Left renal pelvis (tissue), 4 donors: Measurements from ENCODE around the gene MRPL20. TPM values are rescaled to one million over a fixed set of nuclear protein-coding genes. Genes with fewer than 3 reads are reported as not detected.
"Not testable (repeated sequence)": the region's sequence is repeated elsewhere in the genome, so short reads cannot be mapped to it uniquely, and the experiment has no call there.

Experiments
- DNase-seq, 4 donors: peaks; one replicate each; pipeline ENCODE4 v3.0.0-alpha.2; 2013; ENCODE audit warnings: low read depth in 4 of 4, low spot score in 3 of 4
- polyA plus RNA-seq, 4 donors: library from polyadenylated mRNA; unstranded; fragments of 120-200 nt; gene quantifications; one replicate each; pipeline ENCODE4 v1.2.1, GENCODE V29; 2013; ENCODE audit not compliant: insufficient read length in 4 of 4

MRPL20 gene
- polyA plus RNA-seq, 4 donors: 89.3 to 155 (median 113) TPM

DNA sequence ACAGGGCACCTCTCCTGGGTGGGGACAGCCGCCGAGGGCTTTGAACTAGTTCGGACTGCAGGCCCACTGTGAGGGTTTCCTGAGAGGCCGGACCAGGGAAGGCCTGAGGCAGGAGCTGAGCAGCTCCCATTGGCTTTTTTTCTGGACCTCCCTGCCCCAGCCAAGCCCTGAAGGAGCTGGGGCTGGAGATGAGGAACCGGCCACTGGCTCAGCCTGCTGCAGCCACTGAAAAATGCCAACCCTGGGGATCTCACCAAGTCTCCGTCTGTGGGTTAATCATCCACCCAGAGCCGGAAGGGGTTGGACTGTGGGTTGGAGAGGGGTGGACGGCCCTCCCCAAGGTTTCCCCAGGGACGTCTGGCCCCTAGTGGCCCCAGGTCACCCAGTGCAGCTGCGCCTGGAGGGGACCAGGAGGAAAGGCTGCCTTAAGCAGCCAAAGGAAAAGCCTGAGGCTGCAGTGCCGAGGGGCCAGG, 30.8 kb upstream of the MRPL20 start:
- DNase-seq: no peak

DNA sequence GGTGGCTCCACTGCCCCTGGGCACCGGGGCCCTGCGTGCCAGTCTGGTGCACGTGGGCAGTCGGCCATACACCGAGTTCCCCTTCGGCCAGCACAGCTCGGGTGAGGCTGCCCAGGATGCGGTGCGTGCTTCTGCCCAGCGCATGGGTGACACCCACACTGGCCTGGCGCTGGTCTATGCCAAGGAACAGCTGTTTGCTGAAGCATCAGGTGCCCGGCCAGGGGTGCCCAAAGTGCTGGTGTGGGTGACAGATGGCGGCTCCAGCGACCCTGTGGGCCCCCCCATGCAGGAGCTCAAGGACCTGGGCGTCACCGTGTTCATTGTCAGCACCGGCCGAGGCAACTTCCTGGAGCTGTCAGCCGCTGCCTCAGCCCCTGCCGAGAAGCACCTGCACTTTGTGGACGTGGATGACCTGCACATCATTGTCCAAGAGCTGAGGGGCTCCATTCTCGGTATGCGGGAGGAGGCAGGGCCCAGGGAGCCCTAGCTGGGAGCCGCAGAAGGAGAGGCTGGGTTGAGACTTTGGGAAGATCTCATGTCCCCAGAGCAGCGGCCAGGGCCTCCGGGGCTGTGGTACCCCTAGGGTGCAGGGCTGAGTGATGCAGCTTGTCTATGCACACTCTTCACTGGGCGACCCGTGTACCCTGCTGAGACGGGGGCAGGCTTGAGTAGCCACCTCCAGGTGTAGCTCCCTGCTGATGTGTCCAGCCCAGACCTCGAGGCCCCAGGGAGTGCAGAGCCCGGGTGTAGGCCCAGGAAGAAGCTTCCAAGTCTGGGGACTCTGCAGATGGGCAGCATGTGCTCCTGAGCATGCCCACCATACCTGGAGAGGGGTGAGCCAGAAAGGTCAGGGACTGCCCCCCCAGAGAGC, 30.2 kb upstream of the MRPL20 start:
- no peak for DNase-seq

GRCh38 chr1:1436630-1437032, 29.5 kb upstream of the MRPL20 start:
- DNase-seq: no peak

DNA sequence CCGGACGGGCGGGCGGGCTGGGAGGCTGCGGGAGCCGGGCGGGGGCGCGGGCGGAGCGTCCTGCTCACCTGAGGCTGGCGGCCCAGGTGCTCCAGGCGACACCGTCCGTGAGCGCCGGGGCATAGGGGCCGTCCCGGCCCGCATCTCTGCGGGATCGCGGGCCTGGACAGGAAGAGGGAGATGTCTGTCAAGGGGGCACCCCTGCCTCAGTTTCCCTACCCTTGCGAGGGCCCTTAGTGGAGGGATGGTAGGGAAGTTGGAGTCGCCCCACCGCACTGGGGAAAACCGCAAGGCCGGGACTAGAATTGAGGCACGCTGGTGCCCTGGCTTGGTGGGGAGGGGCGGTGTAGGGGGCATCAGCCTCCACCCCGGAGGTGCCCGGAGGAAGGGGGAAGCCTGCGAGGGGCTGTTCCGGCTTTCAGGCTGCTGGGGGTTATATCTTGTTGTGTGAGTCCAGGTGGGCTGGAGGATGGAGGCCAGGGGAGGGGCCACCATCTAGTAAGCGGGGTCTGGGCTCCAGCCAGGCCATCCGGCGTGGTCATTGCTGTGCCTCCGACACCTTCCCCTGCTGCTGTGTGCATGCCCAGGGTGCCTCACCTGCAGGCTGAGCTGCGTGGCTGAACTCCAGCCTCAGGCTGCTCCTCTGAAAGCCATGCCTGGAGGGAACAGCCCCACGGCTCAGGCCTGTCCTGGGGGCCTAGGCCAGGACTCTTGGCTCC, 29.0 kb upstream of the MRPL20 start:
- no peak for DNase-seq

GRCh38 chr1:1435106-1435903, 28.2 kb upstream of the MRPL20 start, which contains the start of gene VWA1:
VWA1 (plus strand) TSS chr1:1435690; CDS start chr1:1435749, 59 bp downstream.
- no peak for DNase-seq

GRCh38 chr1:1434824-1435105, 27.7 kb upstream of the MRPL20 start:
- no peak for DNase-seq

DNA sequence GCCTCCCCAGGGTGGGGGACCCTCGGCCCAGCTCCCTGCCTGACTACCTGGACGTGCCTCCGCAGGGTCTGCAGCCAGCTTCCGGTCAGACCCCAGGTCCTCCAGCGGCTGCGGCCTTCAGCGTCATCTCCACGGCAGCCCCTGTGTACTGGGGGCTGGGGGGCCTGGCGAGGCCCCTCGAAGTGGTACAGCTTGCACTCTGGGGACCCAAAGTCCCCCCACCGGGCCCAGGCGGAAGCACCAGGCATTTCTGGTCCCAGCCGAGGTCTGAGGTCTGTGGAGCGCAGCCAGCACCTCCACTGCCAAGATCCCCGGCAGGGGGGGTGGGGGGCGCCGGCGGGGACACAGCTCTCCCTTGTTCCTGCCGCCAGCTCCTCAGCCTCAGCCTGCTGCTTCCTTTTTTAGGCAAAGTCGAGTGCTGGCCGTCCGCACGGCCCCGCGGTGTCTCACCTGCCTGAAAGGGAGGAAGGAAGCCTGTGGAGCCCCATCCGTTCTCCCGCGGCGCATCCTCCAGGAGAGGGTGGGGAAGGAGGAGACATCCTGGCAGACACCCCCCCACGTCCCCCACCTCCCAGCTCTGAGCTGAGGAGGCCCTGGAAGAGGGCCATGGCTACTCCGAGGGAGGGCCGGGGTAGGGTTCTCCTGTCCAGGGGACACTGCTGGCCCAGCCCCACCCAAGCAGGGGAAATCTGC, 27.2 kb upstream of the MRPL20 start:
- no peak for DNase-seq

DNA sequence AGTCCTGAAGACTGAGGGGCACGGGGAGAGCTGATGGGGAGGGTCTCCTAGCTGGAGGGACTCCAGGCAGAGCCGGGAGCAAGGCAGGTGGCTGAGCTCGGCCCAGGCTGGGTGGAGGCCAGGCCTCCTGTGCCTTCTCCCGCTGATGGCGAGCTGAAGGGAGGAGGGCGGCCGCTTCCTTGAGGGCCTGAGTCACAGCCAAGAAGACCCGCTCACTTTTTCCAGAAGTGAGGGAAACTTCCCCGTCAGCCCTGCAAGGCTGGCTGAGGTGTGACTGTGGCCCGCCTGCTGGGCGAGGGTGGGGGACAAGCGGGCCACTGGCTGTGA, 26.7 kb upstream of the MRPL20 start:
- DNase-seq: no peak

- DNase-seq: no peak
Observed at GRCh38 chr1:1432951-1433803, 26.1 kb upstream of the MRPL20 start.

- DNase-seq: no peak
Observed at GRCh38 chr1:1432274-1432950, 25.3 kb upstream of the MRPL20 start.

GRCh38 chr1:1431845-1432273, 24.8 kb upstream of the MRPL20 start:
- DNase-seq: no peak

- DNase-seq: no peak
Observed at GRCh38 chr1:1430992-1431844, 24.1 kb upstream of the MRPL20 start.

DNA sequence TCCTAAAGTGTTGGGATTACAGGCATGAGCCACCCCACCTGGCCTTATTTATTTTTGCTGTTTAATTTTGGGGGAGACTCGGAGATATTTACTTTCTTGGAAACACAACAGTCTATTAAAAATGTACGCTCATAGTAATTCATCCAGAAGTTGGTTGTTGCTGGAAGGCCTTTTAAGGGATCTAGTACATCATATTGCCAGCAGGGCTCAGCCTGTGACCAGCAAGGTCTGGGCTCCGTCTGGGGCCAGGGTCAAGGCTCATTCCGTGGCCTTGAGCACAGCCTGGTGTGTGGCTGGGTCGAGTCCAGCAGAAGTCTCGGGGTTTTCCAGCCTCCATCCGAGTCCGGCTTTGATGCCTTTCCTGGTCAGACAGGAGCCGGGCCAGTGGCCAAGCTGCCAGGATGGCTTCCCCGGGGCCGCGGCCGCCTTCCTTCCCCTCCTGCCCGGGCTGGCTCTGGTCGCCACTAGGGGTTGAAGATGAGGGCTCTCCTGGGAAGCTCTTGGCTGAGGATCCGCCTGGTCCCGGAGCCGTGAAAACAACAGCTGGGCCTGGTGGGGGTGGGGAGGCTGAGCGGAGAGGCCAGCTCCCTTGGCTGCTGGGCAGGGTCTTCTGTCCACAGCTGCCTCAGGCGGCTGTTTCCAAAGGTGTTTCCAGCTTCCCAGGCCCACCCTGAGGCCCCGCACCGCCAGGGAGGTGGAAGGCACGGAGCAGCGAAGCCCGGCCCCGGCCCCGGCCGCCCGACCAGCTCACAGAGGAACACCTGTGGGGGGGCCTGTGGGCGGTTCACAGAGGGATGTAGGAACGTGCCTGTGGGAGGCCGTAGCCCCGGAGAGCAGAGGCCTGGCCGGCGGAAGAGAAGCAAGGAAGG, 23.3 kb upstream of the MRPL20 start:
- no peak for DNase-seq

DNA sequence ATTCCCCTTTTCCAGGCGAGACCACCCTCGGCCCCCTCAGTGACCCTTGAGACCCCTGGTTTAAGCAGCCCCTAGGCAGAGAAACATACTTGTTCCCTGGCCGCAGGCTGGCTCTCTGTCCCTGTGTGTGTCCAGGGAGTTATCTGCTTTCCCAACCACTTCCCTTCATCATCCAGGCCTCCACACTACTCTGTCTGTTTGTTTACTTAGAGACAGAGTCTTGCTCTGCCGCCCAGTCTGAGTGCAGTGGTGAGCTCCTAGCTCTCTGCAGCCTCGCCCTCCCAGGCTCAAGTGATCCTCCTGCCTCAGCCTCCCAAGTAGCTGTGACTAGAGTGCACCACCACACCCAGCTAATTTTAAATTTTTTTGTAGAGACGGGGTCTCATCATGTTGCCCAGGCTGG, 22.6 kb upstream of the MRPL20 start:
- DNase-seq: no peak

DNA sequence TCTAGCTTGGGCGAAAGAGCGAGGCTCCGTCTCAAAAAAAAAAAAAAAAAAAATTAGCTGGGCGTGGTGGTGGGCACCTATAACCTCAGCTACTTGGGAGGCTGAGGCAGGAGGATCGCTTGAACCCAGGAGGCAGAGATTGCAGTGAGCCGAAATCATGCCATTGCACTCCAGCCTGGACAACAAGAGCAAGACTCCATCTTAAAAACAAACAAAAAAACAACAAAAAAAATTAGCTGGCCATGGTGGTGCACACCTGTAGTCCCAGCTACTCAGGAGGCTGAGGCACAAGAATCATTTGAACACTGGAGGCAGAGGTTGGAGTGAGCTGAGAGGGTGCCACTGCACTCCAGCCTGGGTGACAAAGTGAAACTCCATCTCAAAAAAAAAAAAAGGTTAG, 21.9 kb upstream of the MRPL20 start:
- DNase-seq: not testable (repeated sequence)

DNA sequence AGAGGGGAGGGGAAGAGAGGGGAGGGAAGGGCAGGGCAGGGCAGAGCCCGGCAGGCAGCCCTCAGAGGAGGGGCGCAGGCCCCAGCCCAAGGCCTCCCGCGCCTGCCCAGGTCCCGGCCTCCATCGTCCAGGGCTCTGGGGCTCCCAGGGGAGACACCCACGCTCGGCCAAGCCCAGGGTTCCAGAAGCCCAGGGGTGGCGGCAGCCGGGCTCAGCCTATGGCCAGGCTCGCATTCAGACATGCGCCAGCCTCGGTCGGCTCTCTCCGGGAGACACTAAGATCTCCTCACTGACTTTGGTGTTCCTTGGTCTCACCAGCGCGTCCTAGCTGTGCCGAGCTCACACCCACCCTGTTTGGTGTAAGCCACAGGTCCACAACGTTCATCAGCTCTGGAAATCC, 21.1 kb upstream of the MRPL20 start:
- no peak for DNase-seq

GRCh38 chr1:1427820-1428148, 20.7 kb upstream of the MRPL20 start:
- DNase-seq: no peak
